NCI-H1417 treated with DMSO at 0.1 percent for 48 hours (cell line): ENCODE results near the gene SMYD3.

ENCODE experiments used
- DNase-seq: peaks from one replicate; lab custom pipeline; 2025; lab: John Stamatoyannopoulos, UW

The SMYD3 gene

GRCh38 chr1:246275036-246275435 is 232.0 kb downstream of the SMYD3 start:
- DNase-seq: no peak

GRCh38 chr1:246274186-246274585 is 232.9 kb downstream of the SMYD3 start:
- no peak for DNase-seq

- DNase-seq: no peak
Observed at GRCh38 chr1:246271516-246271915, 235.6 kb downstream of the SMYD3 start.

GRCh38 chr1:246270236-246270635 is 236.8 kb downstream of the SMYD3 start:
- DNase-seq: no peak

- DNase-seq: no peak
Observed at GRCh38 chr1:246269466-246269865, 237.6 kb downstream of the SMYD3 start.

GRCh38 chr1:246267896-246268295 is 239.2 kb downstream of the SMYD3 start:
- DNase-seq: no peak

GRCh38 chr1:246267426-246267825 is 239.7 kb downstream of the SMYD3 start:
- no peak for DNase-seq

GRCh38 chr1:246265481-246265880 is 241.6 kb downstream of the SMYD3 start:
- DNase-seq: no peak

- no peak for DNase-seq
Observed at GRCh38 chr1:246262281-246262680, 244.8 kb downstream of the SMYD3 start.

GRCh38 chr1:246261639-246262038 is 245.4 kb downstream of the SMYD3 start:
- DNase-seq: no peak

GRCh38 chr1:246258250-246258649 is 248.8 kb downstream of the SMYD3 start:
- no peak for DNase-seq

GRCh38 chr1:246255773-246256172 is 251.3 kb downstream of the SMYD3 start:
- no peak for DNase-seq

GRCh38 chr1:246254854-246255253 is 252.2 kb downstream of the SMYD3 start:
- no peak for DNase-seq

- DNase-seq: no peak
Observed at GRCh38 chr1:246246430-246246829, 260.6 kb downstream of the SMYD3 start.

- DNase-seq: no peak
Observed at GRCh38 chr1:246245541-246245940, 261.5 kb downstream of the SMYD3 start.

- DNase-seq: no peak
Observed at GRCh38 chr1:246232126-246232525, 275.0 kb downstream of the SMYD3 start.

- DNase-seq: no peak
Observed at GRCh38 chr1:246226041-246226440, 281.0 kb downstream of the SMYD3 start.

GRCh38 chr1:246221485-246222255 is 285.4 kb downstream of the SMYD3 start:
- no peak for DNase-seq

GRCh38 chr1:246220495-246221065 is 286.5 kb downstream of the SMYD3 start:
- DNase-seq: no peak

GRCh38 chr1:246219508-246220030 is 287.5 kb downstream of the SMYD3 start:
- peak; percentile 70 for DNase-seq

- no peak for DNase-seq
Observed at GRCh38 chr1:246218686-246219085, 288.4 kb downstream of the SMYD3 start.

GRCh38 chr1:246216906-246217305 is 290.2 kb downstream of the SMYD3 start:
- DNase-seq: no peak

GRCh38 chr1:246215510-246215903 is 291.6 kb downstream of the SMYD3 start:
- DNase-seq: no peak
